Right lung (tissue), 10 donors: Measurements from ENCODE around the gene FAM83C. TPM values are rescaled to one million over a fixed set of nuclear protein-coding genes. Genes with fewer than 3 reads are reported as not detected.

Source experiments
- DNase-seq, 2 donors: peaks; one replicate each; pipeline ENCODE4 v3.0.0-alpha.2; 2013
- long read RNA-seq, 8 donors: transcript quantifications; one replicate each; lab custom pipeline, GENCODE V29; 2026
- polyA plus RNA-seq, 5 donors: library from polyadenylated mRNA; unstranded; fragments of 120-200 nt; gene quantifications; one replicate each; pipeline versions ENCODE4 v1.2.1 to v1.2.3, GENCODE V29; 2013; ENCODE audit warnings: inconsistent platforms in 1 of 5, low replicate concordance in 1 of 5; ENCODE audit not compliant: insufficient read length in 5 of 5, insufficient read depth in 1 of 5

FAM83C gene
- under 1 TPM in 1 of 5 donors, not detected in 4; 0.05 TPM for polyA plus RNA-seq
- long read RNA-seq, donor 1: 0 reads
- long read RNA-seq, donor 2: 0 reads
- long read RNA-seq, donor 3: 0 reads
- long read RNA-seq, donor 4: 0 reads
- long read RNA-seq, donor 5: 0 reads
- long read RNA-seq, donor 6: 0 reads
- long read RNA-seq, donor 7: 0 reads
- long read RNA-seq, donor 8: 0 reads

- no peak for DNase-seq
These were observed at the start of gene FAM83C for GRCh38 chr20:35291654-35292503. Gene FAM83C, minus strand, starts transcription at chr20:35292425. Its CDS starts 121 bp downstream, at chr20:35292304.

- DNase-seq: no peak
These were observed 49.3 kb upstream of the FAM83C start for GRCh38 chr20:35341366-35342028.

DNA sequence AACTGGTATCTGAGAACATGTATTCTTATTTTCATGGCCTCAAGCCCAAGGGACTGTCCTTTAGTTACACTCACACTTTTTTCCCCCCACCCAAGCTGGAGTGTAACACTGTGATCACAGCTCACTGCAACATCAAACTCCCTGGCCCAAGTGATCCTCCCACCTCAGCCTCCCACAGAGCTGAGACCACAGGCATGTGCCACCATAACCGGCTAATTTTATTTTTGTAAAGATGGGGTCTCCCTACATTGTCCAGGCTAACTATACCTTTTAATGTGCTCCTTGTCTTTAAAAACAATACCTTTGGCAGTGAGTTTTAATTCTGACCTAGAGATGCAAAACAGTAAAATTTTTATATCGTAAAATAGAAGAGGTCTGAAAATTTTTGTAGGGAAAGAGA is 48.2 kb upstream of the FAM83C start:
- no peak for DNase-seq

DNA sequence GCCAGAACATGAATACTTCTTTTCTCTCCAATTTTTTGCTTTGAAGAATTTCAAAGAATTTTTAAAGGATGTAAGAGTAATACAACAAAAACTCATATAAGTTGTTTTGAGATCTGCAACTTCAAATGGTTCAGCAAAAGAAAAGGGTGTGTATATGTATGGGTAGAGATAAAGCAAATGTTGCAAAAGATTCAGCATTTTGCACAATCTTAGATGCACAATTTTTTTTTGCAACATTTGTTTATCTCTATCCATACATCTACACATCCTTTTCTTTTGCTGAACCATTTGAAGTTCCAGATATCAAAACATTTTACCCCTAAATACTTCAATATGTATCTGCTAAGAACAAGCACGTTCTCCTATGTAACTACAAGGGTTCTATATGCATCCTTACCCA is 47.4 kb upstream of the FAM83C start:
- no peak for DNase-seq

GRCh38 chr20:35339007-35339406 is 46.8 kb upstream of the FAM83C start:
- DNase-seq: no peak

DNA sequence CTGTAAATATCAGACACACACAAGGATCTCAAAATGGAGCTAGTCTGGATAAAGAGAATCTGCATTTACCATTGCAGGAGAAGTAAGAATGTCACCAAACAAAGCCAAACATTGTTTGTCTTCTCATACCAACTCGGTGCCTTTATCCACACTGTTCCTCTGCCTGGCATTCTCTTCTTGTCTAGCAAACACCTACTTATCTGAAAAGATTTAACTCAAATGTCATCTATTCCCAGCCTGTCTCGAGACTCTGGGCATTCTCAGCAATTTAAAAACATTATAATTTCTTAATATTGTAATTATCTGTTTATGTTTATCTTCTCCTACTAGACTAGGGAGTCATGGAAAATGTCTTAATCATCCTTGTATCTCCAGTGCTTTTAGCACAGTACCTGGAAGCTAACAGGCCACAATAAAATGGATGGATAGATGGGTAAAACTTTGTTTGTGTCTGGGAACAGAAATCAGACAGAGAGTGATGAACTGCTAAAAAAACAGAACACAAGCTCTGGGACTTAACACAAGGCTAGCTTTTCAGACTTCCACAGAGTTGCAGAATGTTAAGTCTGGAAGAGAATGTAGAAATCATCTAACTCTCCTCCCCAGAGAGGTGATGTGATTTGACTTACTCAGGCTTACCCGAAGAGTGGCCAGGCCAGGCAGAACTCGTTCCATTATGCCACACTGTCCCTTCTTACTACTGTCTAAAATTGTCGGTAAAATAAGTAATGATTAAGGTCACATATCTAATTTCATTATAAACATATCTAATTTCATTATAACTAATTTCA is 42.3 kb upstream of the FAM83C start:
- DNase-seq: peak; percentile 28 to 42

GRCh38 chr20:35333606-35334005 is 41.4 kb upstream of the FAM83C start:
- peak in 1 of 2 donors; percentile 36 for DNase-seq

DNA sequence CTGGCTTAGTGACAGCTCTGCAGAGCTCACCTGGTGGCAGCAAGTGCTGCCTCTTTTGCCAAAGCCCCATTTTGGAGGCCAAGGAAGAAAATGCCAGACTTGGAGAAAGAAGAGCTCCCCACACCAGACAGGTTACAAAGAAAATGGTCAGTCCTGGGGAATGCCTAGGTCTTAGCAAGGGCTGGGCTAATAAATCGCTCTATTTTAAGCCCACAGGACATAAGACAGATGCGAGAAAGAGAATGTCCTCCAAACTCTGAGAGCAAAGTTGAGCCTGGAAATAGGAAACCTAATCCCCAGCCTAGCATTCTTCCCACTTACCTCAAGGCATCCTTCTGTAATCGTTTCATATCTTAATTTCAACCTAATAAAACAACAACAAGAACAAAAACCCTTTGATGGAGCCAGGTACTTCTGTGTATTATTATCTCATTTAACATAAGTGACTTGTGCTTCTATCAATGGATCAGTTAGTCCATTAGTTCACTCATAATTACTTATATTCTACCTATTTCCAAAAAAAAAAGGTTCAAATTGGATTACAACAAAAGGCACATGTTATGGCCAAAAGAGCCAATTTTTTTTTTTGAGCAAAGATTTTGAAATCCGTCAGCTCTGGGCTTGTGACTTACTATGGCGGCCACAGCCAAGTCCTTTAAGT is 40.4 kb upstream of the FAM83C start:
- DNase-seq: no peak

- DNase-seq: no peak
These were observed 37.4 kb upstream of the FAM83C start for GRCh38 chr20:35329435-35330139.

DNA sequence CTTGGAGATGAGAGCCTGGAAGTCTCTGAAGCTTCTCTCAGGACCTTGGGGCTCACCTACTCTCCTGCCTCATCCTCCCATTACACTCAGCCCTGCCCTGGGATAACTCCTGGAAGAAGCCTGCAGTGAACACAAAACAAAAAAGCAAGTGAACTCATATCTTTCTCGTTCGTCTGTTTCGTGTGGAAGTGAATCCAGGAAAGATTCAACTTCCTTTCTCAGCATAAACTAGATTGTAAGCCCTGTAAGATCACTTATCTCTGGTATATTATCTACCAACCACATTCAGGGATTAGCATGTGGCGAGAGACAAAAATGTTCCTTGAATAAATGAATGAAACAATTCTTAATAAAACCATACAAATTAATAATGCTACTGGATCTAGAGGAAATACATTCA is 36.5 kb upstream of the FAM83C start:
- no peak for DNase-seq

- DNase-seq: no peak
These were observed 36.0 kb upstream of the FAM83C start for GRCh38 chr20:35328095-35328685.

- no peak for DNase-seq
These were observed 35.1 kb upstream of the FAM83C start for GRCh38 chr20:35327074-35327976.

GRCh38 chr20:35326740-35327073 is 34.5 kb upstream of the FAM83C start:
- DNase-seq: no peak

- DNase-seq: no peak
These were observed 34.0 kb upstream of the FAM83C start for GRCh38 chr20:35326021-35326739.

- no peak for DNase-seq
These were observed 33.2 kb upstream of the FAM83C start for GRCh38 chr20:35325401-35325800.

DNA sequence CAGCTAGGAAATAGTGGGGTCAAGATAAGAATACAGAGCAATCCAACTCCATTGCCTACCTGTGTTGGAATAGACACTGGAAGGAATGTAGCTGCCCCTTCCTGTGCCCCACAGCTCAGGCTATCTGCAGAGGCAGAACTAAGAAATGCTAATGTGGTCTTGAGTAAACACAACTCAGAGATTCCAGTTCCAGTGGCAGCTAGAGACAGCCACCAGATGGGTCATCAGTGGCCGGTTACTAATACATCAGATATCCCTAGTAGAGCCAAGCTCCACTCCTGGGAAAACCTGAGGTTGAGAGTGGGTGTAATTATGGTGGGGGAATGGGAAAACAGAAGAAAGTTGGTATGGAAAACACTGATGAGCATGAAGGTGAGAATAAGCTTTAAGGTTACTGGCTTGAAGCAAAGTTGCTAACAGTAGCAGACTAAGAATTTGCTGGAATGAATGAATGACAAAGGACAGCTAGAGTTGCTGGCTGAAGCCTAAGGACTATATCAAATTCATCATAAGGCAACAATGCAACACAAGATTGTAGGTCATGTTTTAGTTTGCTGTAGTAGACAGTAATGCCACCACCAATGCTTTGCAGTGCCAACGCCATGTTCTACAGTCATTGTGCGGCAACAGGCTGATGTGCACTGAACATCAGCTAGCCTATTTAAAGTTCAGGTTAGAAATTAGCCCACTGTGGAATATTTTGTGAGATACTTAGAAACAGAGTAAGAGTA is 28.3 kb upstream of the FAM83C start:
- no peak for DNase-seq

DNA sequence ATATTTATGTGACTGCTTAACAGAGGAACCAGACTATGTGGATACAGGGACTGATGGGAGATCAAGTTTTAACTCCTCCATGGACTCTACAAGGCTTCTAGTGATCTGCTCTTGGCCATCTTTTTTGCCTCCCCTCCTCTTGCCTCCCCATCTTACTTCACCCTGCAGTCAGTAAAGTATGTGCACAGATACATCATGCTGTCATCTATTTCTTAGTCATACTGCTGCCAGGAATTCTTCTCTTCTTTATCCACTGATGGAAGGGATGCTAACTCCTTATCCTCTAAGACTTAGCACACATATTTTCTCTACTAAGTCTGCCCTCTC is 27.6 kb upstream of the FAM83C start:
- no peak for DNase-seq
